DMS79 treated with DMSO at 0.1 percent for 48 hours (cell line): ENCODE measurements around the gene SVBP.

Source experiments
- DNase-seq: peaks from one replicate; lab custom pipeline; 2025; lab: John Stamatoyannopoulos, UW

Gene SVBP

DNA sequence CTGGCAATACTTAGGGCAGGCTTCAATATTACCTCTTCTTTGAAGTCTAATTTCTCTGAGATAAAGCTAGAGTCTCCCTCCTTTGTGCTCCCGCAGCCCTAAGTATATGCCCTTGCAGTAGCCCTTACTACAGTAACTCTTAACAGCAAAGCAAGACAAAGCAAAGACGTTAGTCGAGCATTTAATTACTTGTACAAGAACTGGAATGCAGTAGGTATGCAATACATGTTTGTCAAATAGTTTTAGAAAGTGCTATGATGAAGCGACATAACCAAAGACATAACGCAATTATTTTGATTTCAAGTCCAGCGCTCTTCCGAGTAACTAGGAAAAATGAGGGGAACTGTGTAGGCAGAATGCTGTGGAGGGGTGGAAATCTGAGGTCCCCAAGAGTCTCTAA, 51.9 kb downstream of the SVBP start:
- peak; percentile 30 for DNase-seq

DNA sequence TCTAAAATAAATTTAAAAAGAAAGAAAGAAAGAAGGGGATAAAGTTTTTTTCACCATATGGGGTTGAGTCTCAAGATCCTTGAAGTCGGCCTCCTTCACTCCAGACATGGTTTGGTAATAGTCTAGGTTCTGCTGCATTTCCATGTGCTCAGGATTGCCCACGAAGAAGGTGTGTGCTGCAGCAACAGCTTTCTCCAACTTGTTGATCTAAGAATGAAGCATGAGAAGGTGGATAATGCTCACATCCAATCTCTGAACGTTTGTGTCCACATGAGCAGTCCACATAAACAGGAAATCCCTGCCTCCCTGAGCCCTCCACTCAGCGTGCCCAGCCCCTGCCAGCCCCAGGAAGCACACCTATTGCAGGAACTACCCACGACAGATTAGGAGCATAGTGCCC, 54.9 kb downstream of the SVBP start:
- no peak for DNase-seq

DNA sequence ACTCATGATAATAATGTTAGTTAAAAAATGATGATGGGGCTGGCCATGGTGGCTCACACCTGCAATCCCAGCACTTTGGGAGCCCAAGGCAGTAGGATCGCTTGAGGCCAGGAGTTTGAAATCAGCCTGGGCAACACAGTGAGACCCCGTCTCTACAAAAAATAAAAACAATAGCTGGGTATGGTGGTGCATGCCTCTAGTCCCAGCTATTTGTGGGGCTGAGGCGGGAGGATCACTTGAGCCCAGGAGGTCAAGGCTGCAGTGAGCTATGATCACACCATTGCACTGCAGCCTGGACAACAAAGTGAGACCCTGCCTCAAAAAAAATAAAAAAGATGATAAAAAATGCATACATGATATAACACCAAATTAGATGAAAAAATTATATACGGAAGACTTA, 55.6 kb downstream of the SVBP start:
- no peak for DNase-seq

DNA sequence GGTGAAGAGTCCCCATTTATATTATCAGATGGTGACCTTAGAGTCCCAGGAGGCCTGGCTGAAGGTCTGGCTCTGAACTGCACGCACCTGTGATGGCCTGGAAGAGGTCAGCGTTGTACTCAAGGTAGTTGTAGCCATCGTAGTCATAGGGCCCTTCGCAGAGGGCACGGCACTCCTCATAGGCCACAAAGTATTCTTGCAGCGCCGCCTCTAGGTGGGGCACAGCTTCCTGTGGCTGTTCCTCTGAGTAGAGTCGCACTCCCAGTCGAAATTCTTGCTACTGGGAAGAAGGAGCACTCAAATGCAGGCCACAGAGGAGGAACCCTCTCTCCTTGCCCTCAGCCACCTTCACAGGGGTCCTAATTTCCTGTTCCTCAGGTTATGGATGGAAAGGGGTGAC, 58.1 kb downstream of the SVBP start:
- DNase-seq = no peak

DNA sequence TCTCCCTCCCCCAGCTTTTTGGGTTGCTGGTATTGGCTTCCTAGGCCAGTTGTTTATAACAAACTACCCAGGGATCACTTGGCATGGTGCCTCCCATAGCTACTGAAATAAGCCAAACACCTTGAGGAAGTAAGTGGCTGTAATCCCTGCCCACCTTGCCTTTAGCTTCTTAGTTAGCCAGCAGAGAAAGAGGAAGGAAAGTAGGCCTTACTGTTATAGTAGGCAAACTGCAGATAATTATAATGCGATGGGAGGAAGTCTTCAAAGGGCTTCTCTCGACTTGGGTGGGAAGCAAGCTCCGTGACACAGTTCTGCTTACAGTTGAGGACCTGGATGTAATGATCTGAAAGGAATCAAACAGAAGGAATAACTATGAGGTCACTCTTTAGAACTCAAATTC, 58.6 kb downstream of the SVBP start:
- no peak for DNase-seq

DNA sequence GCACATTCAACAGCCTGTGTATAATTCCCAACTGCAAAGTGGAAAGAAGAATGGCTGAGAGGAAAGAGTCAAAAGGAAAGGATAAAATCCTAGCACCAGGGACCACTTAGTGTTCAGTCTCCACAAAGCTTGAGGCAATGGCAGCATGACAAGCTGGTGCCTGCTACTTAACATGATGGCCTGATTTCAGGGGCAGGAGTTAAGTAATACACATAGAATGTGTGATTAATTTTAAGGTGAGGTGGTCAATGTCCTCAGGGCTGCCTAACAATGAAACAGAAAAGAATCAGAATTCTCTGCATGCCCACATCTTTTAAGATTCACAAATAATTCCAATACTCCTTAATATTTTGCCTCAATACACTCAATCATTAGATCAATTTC, 59.3 kb downstream of the SVBP start:
- no peak for DNase-seq
